ENCODE results near the gene ITSN1. TPM values are rescaled to one million over a fixed set of nuclear protein-coding genes. Genes with fewer than 3 reads are reported as not detected.
"Not testable (repeated sequence)": the region's sequence is repeated elsewhere in the genome, so short reads cannot be mapped to it uniquely, and the experiment has no call there.

Gene ITSN1
- total RNA-seq, 2 experiments from 2014 or later = 1.6 to 1.7 TPM

DNA sequence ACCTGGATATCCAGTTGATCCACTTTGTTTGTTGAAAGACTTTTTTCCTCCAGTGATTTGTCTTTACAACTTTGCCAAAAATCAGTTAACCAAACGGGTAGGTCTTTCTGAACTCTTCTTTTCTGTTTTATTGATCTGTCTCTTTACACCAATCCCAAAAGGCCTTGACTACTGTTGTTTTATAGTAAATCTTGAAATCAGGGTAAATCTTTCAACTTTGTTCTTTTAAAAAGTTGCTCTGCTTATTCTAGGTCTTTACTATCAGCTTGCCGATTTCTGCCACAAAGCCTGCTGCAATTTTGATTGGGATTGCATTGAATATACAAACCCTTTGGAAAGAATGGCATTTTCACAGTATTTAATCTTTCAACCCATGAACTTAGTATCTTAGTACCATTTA is 66.6 kb downstream of the ITSN1 start:
- H3K27ac Mint-ChIP-seq = no peak overlapping the region
- DNase-seq (no peak), ATAC-seq (no peak)
- no peak overlapping the region for H3K4me3 Mint-ChIP-seq
- no peaks in the 10 kb centered on the region for H3K36me3 Mint-ChIP-seq (ENCODE audit: low read depth)
- POLR2A ChIA-PET = no interaction called here
- no peaks in the 10 kb centered on the region for H3K9me3 Mint-ChIP-seq (ENCODE audit: insufficient read depth)
- H3K27me3 Mint-ChIP-seq (ENCODE audit: low read depth) = no peaks in the 10 kb centered on the region
- CTCF ChIA-PET = interaction anchor here (1.1 kb wide), 1 partner anchor 17 kb away, joined by 4 read pairs; no protein-coding TSS in a partner anchor
- H3K4me1 Mint-ChIP-seq (ENCODE audit: low read depth) = peaks cover 2% of the 10 kb centered on the region

- no peaks in the 10 kb centered on the region for H3K9me3 Mint-ChIP-seq (ENCODE audit: insufficient read depth)
- DNase-seq (no peak), ATAC-seq (no peak)
- H3K4me1 Mint-ChIP-seq (ENCODE audit: low read depth) = no peaks in the 10 kb centered on the region
- no peak overlapping the region for H3K27ac Mint-ChIP-seq
- ChIA-PET CTCF (no interaction called here), POLR2A (interaction anchor here (0.6 kb wide), 1 partner anchor 136 kb away, joined by 3 read pairs; no protein-coding TSS in a partner anchor)
- H3K36me3 Mint-ChIP-seq (ENCODE audit: low read depth) = no peaks in the 10 kb centered on the region
- H3K4me3 Mint-ChIP-seq = no peak overlapping the region
- H3K27me3 Mint-ChIP-seq (ENCODE audit: low read depth) = no peaks in the 10 kb centered on the region
These were observed 69.9 kb downstream of the ITSN1 start for GRCh38 chr21:33712022-33712803.

- Mint-ChIP-seq H3K36me3 (ENCODE audit: low read depth) (no peaks in the 10 kb centered on the region), H3K9me3 (ENCODE audit: insufficient read depth) (no peaks in the 10 kb centered on the region), H3K27me3 (ENCODE audit: low read depth) (no peaks in the 10 kb centered on the region), H3K4me1 (ENCODE audit: low read depth) (no peaks in the 10 kb centered on the region), H3K4me3 (no peak overlapping the region), H3K27ac (no peak overlapping the region)
- ChIA-PET POLR2A (no interaction called here), CTCF (no interaction called here)
- no peak for ATAC-seq
- no peak for DNase-seq
These were observed 78.8 kb downstream of the ITSN1 start for GRCh38 chr21:33721081-33721480.

- H3K36me3 Mint-ChIP-seq (ENCODE audit: low read depth); H3K4me3 Mint-ChIP-seq; DNase-seq; H3K27me3 Mint-ChIP-seq (ENCODE audit: low read depth); H3K4me1 Mint-ChIP-seq (ENCODE audit: low read depth); H3K27ac Mint-ChIP-seq; H3K9me3 Mint-ChIP-seq (ENCODE audit: insufficient read depth); ATAC-seq: not testable (repeated sequence)
- ChIA-PET POLR2A (interaction anchor here (0.6 kb wide), 1 partner anchor 18 kb away, joined by 3 read pairs; no protein-coding TSS in a partner anchor), CTCF (interaction anchor here (0.6 kb wide), 1 partner anchor 91 kb away, joined by 3 read pairs; no protein-coding TSS in a partner anchor)
These were observed 86.8 kb downstream of the ITSN1 start for GRCh38 chr21:33729139-33729538.

- DNase-seq (no peak), ATAC-seq (no peak)
- Mint-ChIP-seq H3K9me3 (ENCODE audit: insufficient read depth) (no peaks in the 10 kb centered on the region), H3K27ac (no peak overlapping the region), H3K36me3 (ENCODE audit: low read depth) (no peaks in the 10 kb centered on the region), H3K27me3 (ENCODE audit: low read depth) (no peaks in the 10 kb centered on the region), H3K4me1 (ENCODE audit: low read depth) (no peaks in the 10 kb centered on the region), H3K4me3 (no peak overlapping the region)
- POLR2A ChIA-PET = interaction anchor here (0.6 kb wide), 1 partner anchor 18 kb away, joined by 3 read pairs; no protein-coding TSS in a partner anchor
- CTCF ChIA-PET = no interaction called here
These were observed 87.3 kb downstream of the ITSN1 start for GRCh38 chr21:33729641-33730040.

- ATAC-seq = no peak
- no peak for DNase-seq
- Mint-ChIP-seq H3K27ac (no peak overlapping the region), H3K27me3 (ENCODE audit: low read depth) (no peaks in the 10 kb centered on the region), H3K4me1 (ENCODE audit: low read depth) (no peaks in the 10 kb centered on the region), H3K4me3 (no peak overlapping the region), H3K36me3 (ENCODE audit: low read depth) (no peaks in the 10 kb centered on the region), H3K9me3 (ENCODE audit: insufficient read depth) (no peaks in the 10 kb centered on the region)
- POLR2A ChIA-PET = no interaction called here
- CTCF ChIA-PET = no interaction called here
These were observed 89.1 kb downstream of the ITSN1 start for GRCh38 chr21:33731447-33731846.

DNA sequence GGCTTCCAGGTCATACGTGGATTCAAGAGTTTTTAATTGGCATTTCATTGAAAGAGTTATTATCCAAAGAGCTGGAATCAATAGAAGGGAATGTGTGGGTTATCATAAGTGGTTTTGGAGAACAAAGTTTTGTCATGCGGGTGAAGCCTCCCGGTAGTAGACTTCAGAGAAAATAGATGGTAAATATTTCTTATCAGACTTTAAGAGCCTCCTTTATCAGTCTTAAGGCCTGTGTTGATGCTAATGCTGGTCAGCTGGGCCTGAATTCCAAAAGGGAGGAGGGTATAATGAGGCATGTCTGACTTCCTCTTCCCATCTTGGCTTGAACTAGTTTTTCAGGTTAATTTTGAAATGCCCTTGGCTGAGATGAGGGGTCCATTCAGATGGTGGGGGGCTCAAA is 89.7 kb downstream of the ITSN1 start:
- no peak for DNase-seq
- ATAC-seq = no peak
- Mint-ChIP-seq H3K4me1 (ENCODE audit: low read depth) (no peaks in the 10 kb centered on the region), H3K27me3 (ENCODE audit: low read depth) (no peaks in the 10 kb centered on the region), H3K27ac (no peak overlapping the region), H3K36me3 (ENCODE audit: low read depth) (no peaks in the 10 kb centered on the region), H3K4me3 (no peak overlapping the region), H3K9me3 (ENCODE audit: insufficient read depth) (no peaks in the 10 kb centered on the region)
- POLR2A ChIA-PET = no interaction called here
- CTCF ChIA-PET = no interaction called here

- no peaks in the 10 kb centered on the region for H3K36me3 Mint-ChIP-seq (ENCODE audit: low read depth)
- H3K9me3 Mint-ChIP-seq (ENCODE audit: insufficient read depth) = no peaks in the 10 kb centered on the region
- no peaks in the 10 kb centered on the region for H3K27me3 Mint-ChIP-seq (ENCODE audit: low read depth)
- POLR2A ChIA-PET = no interaction called here
- ATAC-seq (no peak), DNase-seq (no peak)
- H3K4me1 Mint-ChIP-seq (ENCODE audit: low read depth) = no peaks in the 10 kb centered on the region
- CTCF ChIA-PET = interaction anchor here (0.7 kb wide), 1 partner anchor 32 kb away, joined by 3 read pairs; no protein-coding TSS in a partner anchor
- no peak overlapping the region for H3K27ac Mint-ChIP-seq
- H3K4me3 Mint-ChIP-seq = no peak overlapping the region
These were observed 91.3 kb downstream of the ITSN1 start for GRCh38 chr21:33733601-33734000.

DNA sequence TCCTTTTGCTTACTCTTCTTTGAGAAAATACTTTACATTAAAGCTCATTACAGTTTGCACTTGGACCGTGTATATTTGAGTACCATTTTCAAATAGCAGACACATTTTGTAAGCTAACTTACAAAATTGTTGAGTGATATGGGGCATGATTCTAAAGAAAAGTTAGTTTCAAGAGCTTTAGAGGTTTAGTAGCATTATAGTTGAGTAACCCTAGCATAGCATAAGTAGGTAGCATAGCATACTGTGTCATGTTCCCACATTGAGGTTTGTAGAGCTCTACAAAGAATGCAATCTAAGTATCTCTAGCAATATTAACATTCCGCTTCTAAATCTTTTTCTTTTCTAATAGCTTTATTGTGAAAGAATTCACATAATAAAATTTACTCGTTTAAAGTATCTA is 92.0 kb downstream of the ITSN1 start:
- DNase-seq (no peak), ATAC-seq (no peak)
- Mint-ChIP-seq H3K27ac (no peak overlapping the region), H3K27me3 (ENCODE audit: low read depth) (no peaks in the 10 kb centered on the region), H3K4me3 (no peak overlapping the region), H3K4me1 (ENCODE audit: low read depth) (no peaks in the 10 kb centered on the region), H3K36me3 (ENCODE audit: low read depth) (no peaks in the 10 kb centered on the region), H3K9me3 (ENCODE audit: insufficient read depth) (no peaks in the 10 kb centered on the region)
- POLR2A ChIA-PET = no interaction called here
- CTCF ChIA-PET = no interaction called here

DNA sequence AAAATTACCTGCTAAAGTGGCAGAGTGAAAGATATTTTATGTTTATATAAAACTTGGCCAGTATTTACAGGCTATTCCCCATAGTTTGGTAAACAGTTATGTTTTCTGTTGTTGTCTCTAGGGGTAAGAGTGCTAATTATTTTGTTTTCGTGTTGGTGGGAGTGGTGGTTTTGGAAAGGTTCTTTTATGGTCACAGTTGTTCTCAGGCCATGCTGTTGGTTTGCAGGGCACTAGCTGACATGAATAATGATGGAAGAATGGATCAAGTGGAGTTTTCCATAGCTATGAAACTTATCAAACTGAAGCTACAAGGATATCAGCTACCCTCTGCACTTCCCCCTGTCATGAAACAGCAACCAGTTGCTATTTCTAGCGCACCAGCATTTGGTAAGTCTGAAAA is 92.5 kb downstream of the ITSN1 start:
- Mint-ChIP-seq H3K4me1 (ENCODE audit: low read depth) (no peaks in the 10 kb centered on the region), H3K4me3 (no peak overlapping the region), H3K9me3 (ENCODE audit: insufficient read depth) (no peaks in the 10 kb centered on the region), H3K27ac (no peak overlapping the region), H3K36me3 (ENCODE audit: low read depth) (no peaks in the 10 kb centered on the region), H3K27me3 (ENCODE audit: low read depth) (no peaks in the 10 kb centered on the region)
- ChIA-PET CTCF (no interaction called here), POLR2A (interaction anchor here (0.6 kb wide), 1 partner anchor 1925 kb away, joined by 3 read pairs; no protein-coding TSS in a partner anchor)
- ATAC-seq = no peak
- no peak for DNase-seq

DNA sequence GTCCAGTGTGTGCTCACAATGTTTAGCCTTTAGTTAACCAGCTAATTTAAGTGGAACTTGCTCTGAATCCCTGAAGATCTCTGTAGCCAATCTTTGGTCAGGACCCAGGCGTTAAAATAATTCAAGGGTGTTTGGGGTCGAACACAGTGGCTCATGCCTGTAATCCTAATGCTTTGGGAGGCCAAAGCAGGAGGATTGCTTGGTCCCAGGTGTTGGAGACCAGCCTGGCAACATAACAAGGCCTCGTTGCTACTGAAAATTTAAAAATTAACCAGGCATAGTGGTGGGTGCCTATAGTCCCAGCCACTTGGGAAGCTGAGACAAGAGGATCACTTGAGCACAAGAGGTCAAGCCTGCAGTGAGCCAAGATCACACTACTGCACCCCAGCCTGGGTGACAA is 94.3 kb downstream of the ITSN1 start:
- Mint-ChIP-seq H3K9me3 (ENCODE audit: insufficient read depth) (no peaks in the 10 kb centered on the region), H3K27ac (no peak overlapping the region), H3K4me3 (no peak overlapping the region), H3K4me1 (ENCODE audit: low read depth) (no peaks in the 10 kb centered on the region), H3K27me3 (ENCODE audit: low read depth) (no peaks in the 10 kb centered on the region), H3K36me3 (ENCODE audit: low read depth) (no peaks in the 10 kb centered on the region)
- DNase-seq = no peak
- ChIA-PET CTCF (no interaction called here), POLR2A (no interaction called here)
- ATAC-seq = no peak

- Mint-ChIP-seq H3K27me3 (ENCODE audit: low read depth) (no peaks in the 10 kb centered on the region), H3K4me1 (ENCODE audit: low read depth) (no peaks in the 10 kb centered on the region), H3K9me3 (ENCODE audit: insufficient read depth) (no peaks in the 10 kb centered on the region), H3K4me3 (no peak overlapping the region), H3K27ac (no peak overlapping the region), H3K36me3 (ENCODE audit: low read depth) (no peaks in the 10 kb centered on the region)
- no peak for ATAC-seq
- POLR2A ChIA-PET = no interaction called here
- CTCF ChIA-PET = no interaction called here
- no peak for DNase-seq
These were observed 97.4 kb downstream of the ITSN1 start for GRCh38 chr21:33739701-33740100.

DNA sequence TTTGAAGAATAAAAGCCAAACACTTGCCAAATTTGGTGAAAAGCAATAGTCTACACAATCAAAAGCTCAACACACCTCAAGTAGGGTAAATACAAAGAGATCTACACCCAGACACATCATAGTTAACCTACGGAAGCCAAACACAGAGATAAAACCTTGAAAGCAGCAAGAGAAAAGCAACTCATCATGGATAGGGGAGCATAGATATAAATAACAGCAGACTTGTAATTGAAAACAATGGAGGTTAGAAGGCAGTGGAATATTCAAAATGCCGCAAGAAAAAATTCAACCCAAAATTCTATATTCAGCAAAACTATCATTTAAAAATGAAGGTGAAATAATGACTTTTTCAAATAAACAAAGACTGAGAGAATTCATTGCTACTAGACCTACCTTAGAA is 105.1 kb downstream of the ITSN1 start:
- no peak for DNase-seq
- Mint-ChIP-seq H3K27ac (no peak overlapping the region), H3K36me3 (ENCODE audit: low read depth) (no peaks in the 10 kb centered on the region), H3K4me1 (ENCODE audit: low read depth) (no peaks in the 10 kb centered on the region), H3K27me3 (ENCODE audit: low read depth) (no peaks in the 10 kb centered on the region), H3K9me3 (ENCODE audit: insufficient read depth) (peaks cover 16% of the 10 kb centered on the region), H3K4me3 (no peak overlapping the region)
- POLR2A ChIA-PET = no interaction called here
- CTCF ChIA-PET = no interaction called here
- no peak for ATAC-seq
